GM13976 (cell line): ENCODE data around the gene ODF4.

ENCODE experiments used
- DNase-seq: peaks from one replicate; pipeline ENCODE4 v3.0.0; 2012; ENCODE audit warnings: low spot score
- in situ Hi-C: fragments of 300-500 bp; cut with MboI; formaldehyde crosslinking; loops from one replicate; pipeline ENCODE4 v1.12.0; 2022; ENCODE audit warnings: low sequenced_read_pairs, mixed read lengths, inconsistent platforms; ENCODE audit not compliant: unreplicated experiment
- TF ChIP-seq, protein P1 (sequence below): IDR thresholded peaks from 2 replicates; pipeline ENCODE4 v1.5.1; 2012; ENCODE audit warnings: borderline replicate concordance, mild to moderate bottlenecking; ENCODE audit not compliant: insufficient read depth; ENCODE audit errors: extremely low read depth, missing control alignments, control extremely low read depth

The ODF4 gene

DNA sequence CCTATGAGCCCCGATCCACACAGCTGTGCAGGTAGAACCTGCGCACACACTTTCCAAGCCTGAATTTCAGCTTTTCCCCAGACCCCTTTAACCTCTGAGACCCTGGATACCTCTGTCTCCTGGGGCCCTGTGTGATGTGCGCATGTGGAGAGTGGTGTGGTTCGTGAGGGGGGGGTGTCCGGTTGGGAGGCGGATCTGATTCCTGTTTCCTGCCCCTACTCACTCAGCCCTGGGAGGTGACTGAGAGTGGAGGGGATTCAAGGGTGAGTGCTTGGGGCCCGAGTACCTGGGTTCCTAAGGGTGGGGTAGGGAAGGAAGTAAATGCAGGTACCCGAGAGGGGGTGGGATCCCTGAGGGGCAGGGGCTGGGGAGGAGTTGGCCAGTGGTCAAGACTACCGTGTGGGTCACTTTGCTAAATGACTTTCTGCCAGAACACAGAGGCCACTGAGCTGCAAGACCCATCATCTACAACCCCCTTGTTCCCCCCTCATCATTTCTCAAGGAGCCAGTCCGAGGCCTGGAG, 29.0 kb upstream of the ODF4 start:
- in situ Hi-C loops, result no loop called here
- TF ChIP-seq, protein P1, sequence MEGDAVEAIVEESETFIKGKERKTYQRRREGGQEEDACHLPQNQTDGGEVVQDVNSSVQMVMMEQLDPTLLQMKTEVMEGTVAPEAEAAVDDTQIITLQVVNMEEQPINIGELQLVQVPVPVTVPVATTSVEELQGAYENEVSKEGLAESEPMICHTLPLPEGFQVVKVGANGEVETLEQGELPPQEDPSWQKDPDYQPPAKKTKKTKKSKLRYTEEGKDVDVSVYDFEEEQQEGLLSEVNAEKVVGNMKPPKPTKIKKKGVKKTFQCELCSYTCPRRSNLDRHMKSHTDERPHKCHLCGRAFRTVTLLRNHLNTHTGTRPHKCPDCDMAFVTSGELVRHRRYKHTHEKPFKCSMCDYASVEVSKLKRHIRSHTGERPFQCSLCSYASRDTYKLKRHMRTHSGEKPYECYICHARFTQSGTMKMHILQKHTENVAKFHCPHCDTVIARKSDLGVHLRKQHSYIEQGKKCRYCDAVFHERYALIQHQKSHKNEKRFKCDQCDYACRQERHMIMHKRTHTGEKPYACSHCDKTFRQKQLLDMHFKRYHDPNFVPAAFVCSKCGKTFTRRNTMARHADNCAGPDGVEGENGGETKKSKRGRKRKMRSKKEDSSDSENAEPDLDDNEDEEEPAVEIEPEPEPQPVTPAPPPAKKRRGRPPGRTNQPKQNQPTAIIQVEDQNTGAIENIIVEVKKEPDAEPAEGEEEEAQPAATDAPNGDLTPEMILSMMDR, result no peak
- no peak for DNase-seq

DNA sequence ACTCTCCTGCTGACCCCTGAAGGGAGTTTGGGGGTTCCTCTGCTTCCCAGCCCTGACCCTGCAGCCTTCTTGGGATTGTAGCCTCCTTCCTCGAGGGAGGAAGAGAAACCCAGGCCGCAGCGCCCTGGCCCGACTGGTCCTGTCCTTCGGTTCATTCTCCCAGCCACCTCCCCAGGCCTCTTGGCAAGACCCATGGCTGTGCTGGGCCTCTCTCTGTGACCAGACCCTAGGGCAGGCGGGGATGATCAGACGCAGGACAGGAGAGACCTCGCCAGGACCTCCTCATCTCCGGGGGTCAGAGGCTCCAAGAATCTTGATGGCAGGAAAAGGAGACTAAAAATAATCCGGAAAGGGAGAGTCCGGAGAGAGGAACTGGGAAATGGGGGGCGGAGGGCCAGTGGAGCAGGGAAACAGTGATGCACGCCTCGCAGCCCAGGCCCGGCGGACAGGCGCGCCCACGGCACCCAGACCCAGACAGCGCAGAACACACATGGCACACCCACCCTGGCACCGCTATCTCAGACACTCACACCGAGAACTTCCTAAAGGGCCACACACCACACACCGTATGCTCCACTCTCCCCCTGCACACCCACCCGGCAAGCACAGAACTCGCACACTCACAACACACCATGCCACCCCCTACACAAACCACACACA, 28.4 kb upstream of the ODF4 start:
- in situ Hi-C loops, result no loop called here
- TF ChIP-seq, protein P1, result no peak
- DNase-seq, result no peak

DNA sequence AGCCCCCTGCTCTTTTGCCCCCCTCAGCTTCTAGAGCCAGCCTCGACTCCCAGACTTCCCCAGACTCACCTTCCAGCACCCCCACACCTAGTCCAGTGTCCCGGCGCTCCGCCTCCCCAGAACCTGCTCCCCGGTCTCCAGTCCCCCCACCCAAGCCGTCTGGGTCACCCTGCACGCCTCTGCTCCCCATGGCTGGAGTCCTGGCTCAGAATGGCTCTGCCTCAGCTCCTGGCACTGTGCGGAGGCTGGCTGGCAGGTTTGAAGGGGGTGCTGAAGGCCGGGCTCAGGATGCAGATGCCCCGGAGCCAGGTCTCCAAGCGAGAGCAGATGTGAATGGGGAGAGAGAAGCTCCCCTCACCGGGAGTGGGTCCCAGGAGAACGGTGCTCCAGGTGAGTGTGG, 27.4 kb upstream of the ODF4 start:
- DNase-seq, result no peak
- TF ChIP-seq, protein P1, result no peak
- in situ Hi-C loops, result no loop called here

DNA sequence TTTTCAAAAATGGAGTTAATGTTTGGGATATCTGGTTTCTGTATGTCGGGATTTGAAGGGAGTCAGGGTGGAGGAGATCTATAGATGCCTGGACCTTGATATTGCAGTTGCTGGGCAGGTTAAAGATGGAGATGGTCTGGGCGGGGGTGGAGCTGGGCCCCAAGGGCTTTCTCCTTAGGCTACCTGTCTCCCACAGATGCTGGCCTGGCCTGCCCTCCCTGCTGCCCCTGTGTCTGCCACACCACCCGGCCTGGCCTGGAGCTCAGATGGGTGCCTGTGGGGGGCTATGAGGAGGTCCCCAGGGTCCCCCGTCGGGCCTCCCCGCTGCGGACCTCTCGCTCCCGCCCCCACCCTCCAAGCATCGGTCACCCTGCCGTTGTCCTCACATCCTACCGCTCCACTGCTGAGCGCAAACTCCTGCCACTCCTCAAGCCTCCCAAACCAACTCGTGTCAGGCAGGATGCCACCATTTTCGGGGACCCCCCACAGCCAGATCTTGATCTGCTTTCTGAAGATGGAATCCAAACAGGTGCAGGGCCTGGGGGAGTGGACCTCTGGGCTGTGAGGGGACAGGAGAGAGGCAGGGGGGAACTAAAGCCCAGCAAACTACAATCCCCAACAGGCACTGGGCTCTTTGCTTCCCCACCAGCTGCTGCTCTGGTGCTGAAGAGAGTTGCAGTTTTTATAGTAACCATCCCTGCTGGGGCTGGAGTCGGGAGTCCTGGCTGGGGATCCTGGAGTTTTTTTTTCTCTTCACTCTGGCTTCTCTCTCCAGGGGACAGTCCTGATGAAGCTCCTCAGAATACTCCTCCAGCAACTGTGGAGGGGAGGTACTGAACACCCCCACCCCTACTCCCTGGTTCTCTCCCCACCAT, 26.7 kb upstream of the ODF4 start:
- in situ Hi-C loops, result no loop called here
- no peak for DNase-seq
- TF ChIP-seq, protein P1, result no peak

DNA sequence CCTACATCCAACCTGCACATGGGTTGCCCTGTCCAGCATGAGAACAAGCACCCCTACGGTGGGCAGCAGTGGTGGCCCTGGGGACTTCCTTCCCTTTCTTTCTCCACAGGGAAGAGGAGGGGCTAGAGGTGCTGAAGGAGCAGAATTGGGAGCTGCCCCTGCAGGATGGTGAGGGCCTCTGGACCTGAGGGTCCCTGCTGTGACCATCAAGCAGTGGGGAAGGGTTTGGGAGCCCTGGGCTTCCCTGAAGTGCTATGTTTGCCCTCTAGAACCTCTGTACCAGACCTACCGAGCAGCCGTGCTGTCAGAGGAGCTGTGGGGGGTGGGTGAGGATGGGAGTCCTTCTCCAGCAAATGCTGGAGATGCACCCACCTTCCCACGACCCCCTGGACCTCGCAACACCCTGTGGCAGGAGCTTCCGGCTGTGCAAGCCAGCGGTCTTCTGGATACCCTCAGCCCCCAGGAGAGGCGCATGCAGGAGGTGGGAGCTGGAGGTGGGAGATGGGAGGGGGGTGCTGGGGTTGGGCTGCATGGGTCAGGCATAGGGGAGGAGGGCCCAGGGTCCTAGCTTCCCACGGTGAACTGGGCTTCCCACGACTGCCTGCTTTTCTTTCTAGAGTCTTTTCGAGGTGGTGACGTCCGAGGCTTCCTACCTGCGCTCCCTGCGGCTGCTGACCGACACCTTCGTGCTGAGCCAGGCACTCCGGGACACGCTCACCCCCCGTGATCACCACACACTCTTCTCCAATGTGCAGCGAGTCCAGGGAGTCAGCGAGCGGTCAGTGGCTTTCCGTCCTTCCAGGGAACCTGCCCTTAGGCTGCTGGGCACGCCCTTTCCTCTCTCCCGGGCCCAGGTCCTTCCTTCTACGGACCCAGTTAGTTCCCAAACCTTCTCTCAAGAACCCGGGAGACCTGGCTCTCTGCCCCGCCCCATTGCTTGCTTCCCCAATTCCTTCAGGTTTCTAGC, 24.6 kb upstream of the ODF4 start:
- in situ Hi-C loops, result no loop called here
- DNase-seq, result no peak
- TF ChIP-seq, protein P1, result no peak

DNA sequence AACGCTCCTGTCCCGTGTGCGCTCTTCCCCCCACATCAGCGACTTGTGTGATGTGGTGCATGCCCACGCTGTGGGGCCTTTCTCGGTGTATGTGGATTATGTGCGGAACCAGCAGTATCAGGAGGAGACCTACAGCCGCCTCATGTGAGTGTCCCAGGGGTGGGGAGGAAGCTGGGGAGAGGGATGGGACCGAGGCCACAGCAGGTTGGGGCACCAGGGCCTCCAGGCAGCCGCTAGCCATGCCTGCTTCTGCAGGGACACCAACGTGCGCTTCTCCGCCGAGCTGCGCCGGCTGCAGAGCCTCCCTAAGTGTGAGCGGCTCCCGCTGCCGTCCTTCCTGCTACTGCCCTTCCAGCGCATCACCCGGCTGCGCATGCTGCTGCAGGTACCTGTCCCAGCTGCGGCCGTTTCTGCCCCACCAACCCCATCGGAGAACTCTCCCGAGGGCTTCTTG, 23.8 kb upstream of the ODF4 start:
- in situ Hi-C loops, result no loop called here
- TF ChIP-seq, protein P1, result no peak
- DNase-seq, result no peak
